Type B pancreatic cell (in vitro differentiated cells): Measurements from ENCODE around the gene RABL2B. TPM values are rescaled to one million over a fixed set of nuclear protein-coding genes. Genes with fewer than 3 reads are reported as not detected.

ENCODE experiments used
- DNase-seq: peaks from one replicate; pipeline ENCODE4 v3.0.0; 2021; ENCODE audit warnings: mixed read lengths; ENCODE audit not compliant: unreplicated experiment; ENCODE audit errors: extremely low spot score
- H3K27ac Mint-ChIP-seq: 2 replicates; pipeline ENCODE4 v1.8.0; 2021; ENCODE audit warnings: mild to moderate bottlenecking, mixed read lengths
- H3K27me3 Mint-ChIP-seq: 2 replicates; pipeline ENCODE4 v1.8.0; 2021; ENCODE audit warnings: mixed read lengths
- H3K36me3 Mint-ChIP-seq: 2 replicates; pipeline ENCODE4 v1.8.0; 2021; ENCODE audit warnings: mixed read lengths
- H3K4me1 Mint-ChIP-seq: one replicate; pipeline ENCODE4 v1.8.0; 2021; ENCODE audit warnings: mixed read lengths; ENCODE audit not compliant: unreplicated experiment
- H3K4me3 Mint-ChIP-seq: 2 replicates; pipeline ENCODE4 v1.8.0; 2021; ENCODE audit warnings: mild to moderate bottlenecking, mixed read lengths
- H3K9me3 Mint-ChIP-seq: 2 replicates; pipeline ENCODE4 v1.8.0; 2021; ENCODE audit warnings: mixed read lengths
- total RNA-seq: library from RNA; stranded (reverse); gene quantifications from 2 replicates; pipeline ENCODE4 v1.2.1, GENCODE V29; 2021; ENCODE audit warnings: low replicate concordance
- TF ChIP-seq, protein P1 (sequence below): fragments of 200-600 bp; sonication (generic); conservative IDR thresholded peaks from 2 replicates; pipeline ENCODE4 v1.5.0; 2021; ENCODE audit warnings: antibody characterized with exemption, mild to moderate bottlenecking

The RABL2B gene
- total RNA-seq, 1 donor from 2014 or later, result 60.4 TPM

DNA sequence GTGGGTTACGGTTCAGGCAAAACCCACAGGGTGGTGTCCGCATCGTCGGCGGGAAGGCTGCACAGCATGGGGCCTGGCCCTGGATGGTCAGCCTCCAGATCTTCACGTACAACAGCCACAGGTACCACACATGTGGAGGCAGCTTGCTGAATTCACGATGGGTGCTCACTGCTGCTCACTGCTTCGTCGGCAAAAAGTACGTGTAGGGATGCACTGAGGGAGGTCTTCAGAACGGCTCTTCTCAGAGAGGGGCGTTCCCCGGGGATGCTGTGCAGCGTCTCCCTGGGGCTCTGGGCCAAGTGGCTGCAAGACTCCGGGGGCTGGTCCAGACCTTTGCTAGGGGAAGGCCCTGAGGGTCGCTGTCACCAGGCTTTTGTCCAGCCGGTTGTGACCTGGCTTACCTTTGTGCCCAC, 44.2 kb downstream of the RABL2B start:
- H3K4me3 Mint-ChIP-seq, result no peak overlapping the region
- peaks cover 27% of the 10 kb centered on the region for H3K27me3 Mint-ChIP-seq
- no peaks in the 10 kb centered on the region for H3K36me3 Mint-ChIP-seq
- TF ChIP-seq, protein P1, sequence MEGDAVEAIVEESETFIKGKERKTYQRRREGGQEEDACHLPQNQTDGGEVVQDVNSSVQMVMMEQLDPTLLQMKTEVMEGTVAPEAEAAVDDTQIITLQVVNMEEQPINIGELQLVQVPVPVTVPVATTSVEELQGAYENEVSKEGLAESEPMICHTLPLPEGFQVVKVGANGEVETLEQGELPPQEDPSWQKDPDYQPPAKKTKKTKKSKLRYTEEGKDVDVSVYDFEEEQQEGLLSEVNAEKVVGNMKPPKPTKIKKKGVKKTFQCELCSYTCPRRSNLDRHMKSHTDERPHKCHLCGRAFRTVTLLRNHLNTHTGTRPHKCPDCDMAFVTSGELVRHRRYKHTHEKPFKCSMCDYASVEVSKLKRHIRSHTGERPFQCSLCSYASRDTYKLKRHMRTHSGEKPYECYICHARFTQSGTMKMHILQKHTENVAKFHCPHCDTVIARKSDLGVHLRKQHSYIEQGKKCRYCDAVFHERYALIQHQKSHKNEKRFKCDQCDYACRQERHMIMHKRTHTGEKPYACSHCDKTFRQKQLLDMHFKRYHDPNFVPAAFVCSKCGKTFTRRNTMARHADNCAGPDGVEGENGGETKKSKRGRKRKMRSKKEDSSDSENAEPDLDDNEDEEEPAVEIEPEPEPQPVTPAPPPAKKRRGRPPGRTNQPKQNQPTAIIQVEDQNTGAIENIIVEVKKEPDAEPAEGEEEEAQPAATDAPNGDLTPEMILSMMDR, result no peak
- H3K27ac Mint-ChIP-seq, result no peak overlapping the region
- H3K9me3 Mint-ChIP-seq, result no peaks in the 10 kb centered on the region
- peak; percentile 42 for DNase-seq
- no peaks in the 10 kb centered on the region for H3K4me1 Mint-ChIP-seq

GRCh38 chr22:50738649-50739227, 44.7 kb downstream of the RABL2B start:
- DNase-seq, result peak; percentile 45
- Mint-ChIP-seq H3K27me3 (peaks cover 27% of the 10 kb centered on the region), H3K27ac (no peak overlapping the region)

GRCh38 chr22:50737728-50738648, 45.4 kb downstream of the RABL2B start, which contains the start of gene ACR:
Gene ACR, plus strand, starts transcription at chr22:50738204. Its CDS starts 32 bp downstream, at chr22:50738236.
- H3K36me3 Mint-ChIP-seq, result no peaks in the 10 kb centered on the region
- H3K9me3 Mint-ChIP-seq, result no peaks in the 10 kb centered on the region
- no peak within 1 kb of the TSS for H3K27ac Mint-ChIP-seq
- H3K4me1 Mint-ChIP-seq, result peaks cover 9% of the 10 kb centered on the region
- H3K4me3 Mint-ChIP-seq, result no peak within 1 kb of the TSS
- DNase-seq, result peak; percentile 60
- H3K27me3 Mint-ChIP-seq, result peaks cover 27% of the 10 kb centered on the region
- TF ChIP-seq, protein P1, result no peak

More at GRCh38 chr22:50738649-50739227, 44.7 kb downstream of the RABL2B start:
- Mint-ChIP-seq H3K9me3 (no peaks in the 10 kb centered on the region), H3K36me3 (no peaks in the 10 kb centered on the region), H3K4me1 (peaks cover 3% of the 10 kb centered on the region), H3K4me3 (no peak overlapping the region)
- TF ChIP-seq, protein P1, result no peak

DNA sequence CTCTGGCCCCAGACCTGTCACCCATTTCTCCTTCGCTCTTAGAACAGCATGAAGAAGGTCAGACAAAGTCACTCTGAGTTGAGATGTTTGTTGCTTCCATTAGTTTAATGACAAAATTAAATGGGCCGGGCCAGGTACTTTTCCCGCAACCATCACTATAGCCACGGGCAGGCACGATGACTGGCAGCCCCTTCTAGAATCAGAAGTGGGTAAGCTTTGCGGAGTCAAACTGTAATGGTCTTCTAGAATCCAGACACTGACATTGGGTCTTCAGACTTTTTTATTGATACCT, 47.8 kb downstream of the RABL2B start:
- Mint-ChIP-seq H3K4me3 (no peak overlapping the region), H3K9me3 (no peaks in the 10 kb centered on the region), H3K4me1 (peaks cover 9% of the 10 kb centered on the region), H3K27me3 (peaks cover 23% of the 10 kb centered on the region), H3K27ac (no peak overlapping the region), H3K36me3 (no peaks in the 10 kb centered on the region)
- TF ChIP-seq, protein P1, result no peak
- peak; percentile 37 for DNase-seq

DNA sequence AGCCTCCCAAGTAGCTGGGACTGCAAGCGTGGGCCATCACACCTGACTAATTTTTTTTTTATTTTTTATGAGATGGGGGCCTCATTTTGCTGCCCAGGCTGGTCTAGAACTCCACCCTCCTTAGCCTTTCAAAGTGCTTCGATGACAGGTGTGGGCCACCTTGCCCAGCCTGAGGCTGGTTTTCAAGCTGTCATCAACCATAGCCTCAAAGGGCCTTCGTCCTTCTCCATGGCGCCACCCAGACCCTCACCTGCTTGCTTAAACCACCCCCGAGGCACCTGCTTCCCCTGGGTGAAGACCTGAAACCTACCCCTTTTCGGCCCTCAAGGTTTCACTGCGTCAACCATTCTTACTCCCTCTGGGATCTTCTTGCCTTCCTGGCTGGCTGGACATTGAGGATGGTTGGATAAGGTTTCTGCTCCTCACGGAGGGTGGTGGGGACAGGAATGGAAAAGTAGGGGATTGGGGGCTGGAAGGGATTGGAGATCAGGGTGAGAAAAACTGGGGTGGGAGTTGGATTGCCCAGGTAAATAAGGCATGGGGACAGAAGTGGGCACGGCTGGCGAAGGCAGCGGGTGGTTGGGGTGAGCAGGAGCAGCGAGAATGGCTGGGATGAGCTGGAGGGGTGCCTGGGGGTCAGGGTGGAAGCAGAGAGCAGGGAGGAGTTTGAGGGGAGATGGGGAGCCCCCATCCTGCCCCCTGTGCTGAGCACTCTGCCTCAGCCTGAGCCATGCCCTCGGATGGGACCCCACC, 48.3 kb downstream of the RABL2B start:
- no peaks in the 10 kb centered on the region for H3K9me3 Mint-ChIP-seq
- H3K27me3 Mint-ChIP-seq, result peaks cover 20% of the 10 kb centered on the region
- no peaks in the 10 kb centered on the region for H3K36me3 Mint-ChIP-seq
- peaks cover 9% of the 10 kb centered on the region for H3K4me1 Mint-ChIP-seq
- H3K27ac Mint-ChIP-seq, result no peak overlapping the region
- H3K4me3 Mint-ChIP-seq, result no peak overlapping the region
- TF ChIP-seq, protein P1, result no peak
- peak; percentile 51 for DNase-seq
